Endothelial cell of umbilical vein (primary cell): ENCODE results near the gene LPIN2. TPM values are rescaled to one million over a fixed set of nuclear protein-coding genes. Genes with fewer than 3 reads are reported as not detected.

Experiments used
- BruUV-seq: library from RNA; stranded (reverse); fragments of 400-500 nt; replicated peaks from 2 replicates; lab custom pipeline; 2021; lab: Mats Ljungman, UMichigan
- CTCF ChIA-PET: fragments of 300-600, 350-600 bp; sonication (Branson Sonifier 250); formaldehyde crosslinking; loops from one replicate; lab custom pipeline; 2021; ENCODE audit warnings: antibody characterized with exemption, inconsistent platforms; lab: Charles Lee
- POLR2A ChIA-PET: fragments of 300-600, 350-600 bp; sonication (Branson Sonifier 250); formaldehyde crosslinking; loops from one replicate; lab custom pipeline; 2021; ENCODE audit warnings: antibody characterized with exemption, inconsistent platforms; lab: Charles Lee
- DNase-seq: peaks from one replicate; pipeline ENCODE4 v3.0.0-alpha.2; 2011; ENCODE audit warnings: low read depth, low spot score
- FAIRE-seq: peaks from 2 replicates; lab custom pipeline; 2011; peaks lifted over from hg19 to GRCh38; lab: Jason Lieb, UNC
- H2AFZ ChIP-seq: 2 replicates; pipeline ENCODE4 v1.6.0; 2012; ENCODE audit warnings: low read depth, low read length, control low read depth, inconsistent platforms
- H3K27ac ChIP-seq: 2 replicates; pipeline ENCODE4 v1.5.1; 2011; ENCODE audit warnings: low read depth, mild to moderate bottlenecking, control low read depth, low read length, moderate library complexity; ENCODE audit not compliant: insufficient read depth
- H3K27me3 ChIP-seq, 2 experiments: 2 replicates each; pipeline versions ENCODE4 v1.6.0 to v1.6.1; 2011; ENCODE audit warnings: low read length in 2 of 2, mixed read lengths in 1 of 2; ENCODE audit not compliant: control insufficient read depth in 2 of 2, insufficient read depth in 2 of 2
- H3K36me3 ChIP-seq, 2 experiments: 2 replicates in 1 of 2; 3 replicates in 1 of 2; pipeline ENCODE4 v1.5.1; 2011; ENCODE audit warnings: low read length in 2 of 2, mild to moderate bottlenecking in 1 of 2, moderate library complexity in 1 of 2; ENCODE audit not compliant: control insufficient read depth in 2 of 2, insufficient read depth in 2 of 2; ENCODE audit errors: extremely low read depth in 1 of 2
- H3K4me1 ChIP-seq: 3 replicates; pipeline ENCODE4 v1.5.1; 2011; ENCODE audit warnings: mild to moderate bottlenecking, low read length; ENCODE audit not compliant: control insufficient read depth, insufficient read depth; ENCODE audit errors: extremely low read depth
- H3K4me2 ChIP-seq: 2 replicates; pipeline ENCODE4 v1.6.1; 2011; ENCODE audit warnings: low read length, control low read depth, mixed read lengths; ENCODE audit not compliant: insufficient read depth
- H3K4me3 ChIP-seq, 3 experiments: fragments of 200-600 bp in 1 of 3; sonication (generic), shearing (Covaris generic) in 1 of 3; replicated peaks in 1 of 3; 2 replicates each; pipeline ENCODE4 v1.5.1; 2011 to 2016; ENCODE audit warnings: control low read depth in 3 of 3, low read length in 3 of 3, mild to moderate bottlenecking in 2 of 3, inconsistent platforms in 1 of 3, low read depth in 1 of 3, moderate library complexity in 1 of 3; ENCODE audit not compliant: insufficient read depth in 1 of 3
- H3K79me2 ChIP-seq: 2 replicates; pipeline ENCODE4 v1.6.0; 2012; ENCODE audit warnings: low read length, inconsistent platforms; ENCODE audit not compliant: control insufficient read depth, insufficient read depth
- H3K9ac ChIP-seq: replicated peaks from 2 replicates; pipeline ENCODE3; 2011; ENCODE audit warnings: low read length, control low read depth; ENCODE audit not compliant: insufficient read depth; ENCODE audit errors: extremely low read depth
- H3K9me1 ChIP-seq: replicated peaks from 3 replicates; pipeline ENCODE4 v1.6.0; 2011; ENCODE audit warnings: mild to moderate bottlenecking, low read length; ENCODE audit not compliant: control insufficient read depth, insufficient read depth; ENCODE audit errors: extremely low read depth
- H3K9me3 ChIP-seq: replicated peaks from 2 replicates; pipeline ENCODE4 v1.5.1; 2012; ENCODE audit warnings: low read length, inconsistent platforms; ENCODE audit not compliant: control insufficient read depth, insufficient read depth
- H4K20me1 ChIP-seq: replicated peaks from 2 replicates; pipeline ENCODE3; 2011; ENCODE audit warnings: mild to moderate bottlenecking, low read length; ENCODE audit not compliant: control insufficient read depth, insufficient read depth; ENCODE audit errors: extremely low read depth
- CTCF ChIP-seq, 2 donors: IDR thresholded peaks; 1 replicate in 1 of 2; 2 replicates in 1 of 2; pipeline ENCODE4 v1.5.1; 2011; ENCODE audit warnings: low read length in 2 of 2, mild to moderate bottlenecking in 2 of 2, moderate library complexity in 2 of 2, control low read depth in 1 of 2, inconsistent platforms in 1 of 2, low read depth in 1 of 2; ENCODE audit not compliant: insufficient read depth in 1 of 2; ENCODE audit errors: extremely low read depth in 1 of 2
- EZH2 ChIP-seq: IDR thresholded peaks from 2 replicates; pipeline ENCODE4 v1.6.1; 2012; ENCODE audit warnings: borderline replicate concordance, low read depth, mild to moderate bottlenecking, moderate library complexity, low read length, inconsistent platforms; ENCODE audit not compliant: severe bottlenecking
- FOS ChIP-seq: IDR thresholded peaks from 2 replicates; pipeline ENCODE4 v1.6.1; 2011; ENCODE audit warnings: mild to moderate bottlenecking, low read length, moderate library complexity, borderline replicate concordance; ENCODE audit not compliant: insufficient read depth
- GATA2 ChIP-seq: IDR thresholded peaks from 2 replicates; pipeline ENCODE4 v1.7.0; 2011; ENCODE audit warnings: low read depth, mild to moderate bottlenecking, moderate library complexity, mixed read lengths, low read length; ENCODE audit not compliant: insufficient read length, insufficient read depth
- JUN ChIP-seq: IDR thresholded peaks from 2 replicates; pipeline ENCODE4 v1.6.1; 2011; ENCODE audit warnings: borderline replicate concordance, low read depth; ENCODE audit not compliant: insufficient read length, insufficient read depth
- MAX ChIP-seq: IDR thresholded peaks from 2 replicates; pipeline ENCODE4 v1.6.1; 2011; ENCODE audit not compliant: insufficient read depth, insufficient read length
- MYC ChIP-seq: IDR thresholded peaks from one replicate; pipeline ENCODE4 v1.6.1; 2011; ENCODE audit warnings: mild to moderate bottlenecking, low read depth, low read length
- POLR2A ChIP-seq: IDR thresholded peaks from 2 replicates; pipeline ENCODE4 v1.6.1; 2012; ENCODE audit warnings: low read depth, mild to moderate bottlenecking, control low read depth, low read length
- POLR2AphosphoS5 ChIP-seq: IDR thresholded peaks from 2 replicates; pipeline ENCODE4 v1.6.1; 2012; ENCODE audit warnings: low read depth, mild to moderate bottlenecking, control low read depth, low read length, moderate library complexity; ENCODE audit not compliant: insufficient read depth
- dilution Hi-C: fragments of 300-500 bp; cut with MboI; formaldehyde crosslinking; loops from one replicate; pipeline ENCODE4 v1.15.0; 2019; ENCODE audit warnings: low sequenced_read_pairs; ENCODE audit not compliant: extremely low pct_ligation_motif_present
- intact Hi-C: fragments of 100-400 bp; cut with micrococcal nuclease; formaldehyde crosslinking; loops from one replicate; pipeline ENCODE4 v1.10.0; 2022
- polyA plus RNA-seq, 4 experiments: library from polyadenylated mRNA; depleted of rRNA in 3 of 4; stranded (reverse) in 3 of 4; unstranded in 1 of 4; fragments of >200 nt; gene quantifications; 2 replicates each; pipeline versions ENCODE4 v1.2.1 to v1.2.3, GENCODE V29; 2011 to 2012; ENCODE audit warnings: missing spikeins in 1 of 4
- total RNA-seq: library from RNA; stranded (reverse); gene quantifications from 2 replicates; pipeline ENCODE4 v1.2.3, GENCODE V29; 2021

LPIN2 gene
- total and polyA plus RNA-seq, 2 donors (not counting 3 experiments of a cell fraction or from before 2014, with no cell fraction given): 14.7 to 24.4 TPM

- Histone ChIP-seq H3K9me3 (no peaks in the 10 kb centered on the region), H4K20me1 (no peaks in the 10 kb centered on the region), H3K4me2 (no peak overlapping the region), H3K36me3 (no peaks in the 10 kb centered on the region), H2AFZ (no peak overlapping the region), H3K27ac (no peak overlapping the region), H3K9me1 (no peaks in the 10 kb centered on the region), H3K4me1 (no peaks in the 10 kb centered on the region), H3K4me3 (no peak overlapping the region), H3K79me2 (no peaks in the 10 kb centered on the region), H3K27me3 (no peaks in the 10 kb centered on the region), H3K9ac (no peak overlapping the region)
- BruUV-seq: no TSS peak
- intact Hi-C loops: no loop called here
- no peak for TF ChIP-seq EZH2
- no peak for TF ChIP-seq MYC
- no peak for TF ChIP-seq CTCF (IDR thresholded peaks at IDR 0.05; ENCODE audit: extremely low read depth in 1 of 2, insufficient read depth in 1 of 2, low read depth in 1 of 2, low read length in 2 of 2)
- no peak for TF ChIP-seq POLR2AphosphoS5
- TF ChIP-seq JUN: no peak
- no peak for TF ChIP-seq GATA2
- no peak for TF ChIP-seq MAX
- TF ChIP-seq FOS: no peak
- TF ChIP-seq POLR2A: no peak
- POLR2A ChIA-PET: no interaction called here
- CTCF ChIA-PET: interaction anchor here (1.1 to 2.2 kb wide), 3 partner anchors 9 to 97 kb away, joined by 3 to 6 read pairs (median 5); no protein-coding TSS in a partner anchor
- dilution Hi-C loops: no loop called here
- FAIRE-seq (no peak), DNase-seq (no peak)
Measured at GRCh38 chr18:3054780-3055179, 41.8 kb upstream of the LPIN2 start.
